ENCODE measurements around the gene DEFB129. TPM values are rescaled to one million over a fixed set of nuclear protein-coding genes. Genes with fewer than 3 reads are reported as not detected.
A peak's percentile ranks its signal among the peaks of the same experiment; 100 is the strongest.

Gene DEFB129
- total and polyA plus RNA-seq, 2 donors from 2014 or later = not detected

DNA sequence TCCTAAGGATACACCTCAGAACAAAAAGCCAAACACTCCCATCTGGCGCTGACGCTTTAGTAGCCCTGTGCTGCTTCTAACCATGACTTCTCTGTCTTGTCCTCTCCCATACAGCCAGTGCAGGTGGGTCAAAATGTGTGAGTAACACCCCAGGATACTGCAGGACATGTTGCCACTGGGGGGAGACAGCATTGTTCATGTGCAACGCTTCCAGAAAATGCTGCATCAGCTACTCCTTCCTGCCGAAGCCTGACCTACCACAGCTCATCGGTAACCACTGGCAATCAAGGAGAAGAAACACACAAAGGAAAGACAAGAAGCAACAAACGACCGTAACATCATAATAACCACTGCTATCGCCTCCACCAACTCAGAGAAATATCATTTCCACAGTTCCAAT, 31.9 kb downstream of the DEFB129 start:
- H3K27ac ChIP-seq (ENCODE audit: low read depth in 2 of 2, low read length in 2 of 2) = no peak overlapping the region
- intact Hi-C loops (cut with DNase I) = no loop called here
- no peaks in the 10 kb centered on the region for H3K9me3 ChIP-seq (ENCODE audit: control insufficient read depth in 2 of 3, insufficient read depth in 1 of 3, low read length in 3 of 3)
- DNase-seq = peak in 1 of 5 donors; percentile 35
- no peaks in the 10 kb centered on the region for H3K4me1 ChIP-seq (ENCODE audit: control insufficient read depth in 2 of 3, insufficient read depth in 2 of 3, low read depth in 1 of 3, low read length in 3 of 3)
- H3K27me3 ChIP-seq (ENCODE audit: control insufficient read depth, insufficient read depth, low read length) = no peaks in the 10 kb centered on the region
- H3K9ac ChIP-seq (ENCODE audit: low read length in 3 of 3) = no peak overlapping the region
- FAIRE-seq = no peak
- H3K36me3 ChIP-seq (ENCODE audit: control insufficient read depth in 2 of 3, insufficient read depth in 3 of 3, low read length in 3 of 3) = no peaks in the 10 kb centered on the region
- H3K4me3 ChIP-seq (ENCODE audit: low read length in 3 of 3) = no peak overlapping the region
- TF ChIP-seq, protein P1, sequence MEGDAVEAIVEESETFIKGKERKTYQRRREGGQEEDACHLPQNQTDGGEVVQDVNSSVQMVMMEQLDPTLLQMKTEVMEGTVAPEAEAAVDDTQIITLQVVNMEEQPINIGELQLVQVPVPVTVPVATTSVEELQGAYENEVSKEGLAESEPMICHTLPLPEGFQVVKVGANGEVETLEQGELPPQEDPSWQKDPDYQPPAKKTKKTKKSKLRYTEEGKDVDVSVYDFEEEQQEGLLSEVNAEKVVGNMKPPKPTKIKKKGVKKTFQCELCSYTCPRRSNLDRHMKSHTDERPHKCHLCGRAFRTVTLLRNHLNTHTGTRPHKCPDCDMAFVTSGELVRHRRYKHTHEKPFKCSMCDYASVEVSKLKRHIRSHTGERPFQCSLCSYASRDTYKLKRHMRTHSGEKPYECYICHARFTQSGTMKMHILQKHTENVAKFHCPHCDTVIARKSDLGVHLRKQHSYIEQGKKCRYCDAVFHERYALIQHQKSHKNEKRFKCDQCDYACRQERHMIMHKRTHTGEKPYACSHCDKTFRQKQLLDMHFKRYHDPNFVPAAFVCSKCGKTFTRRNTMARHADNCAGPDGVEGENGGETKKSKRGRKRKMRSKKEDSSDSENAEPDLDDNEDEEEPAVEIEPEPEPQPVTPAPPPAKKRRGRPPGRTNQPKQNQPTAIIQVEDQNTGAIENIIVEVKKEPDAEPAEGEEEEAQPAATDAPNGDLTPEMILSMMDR (IDR thresholded peaks at IDR 0.05; ENCODE audit: borderline replicate concordance, extremely low read depth, insufficient read depth) = no peak

- TF ChIP-seq, protein P1 (IDR thresholded peaks at IDR 0.05; ENCODE audit: borderline replicate concordance, extremely low read depth, insufficient read depth) = no peak
- no peaks in the 10 kb centered on the region for H3K36me3 ChIP-seq (ENCODE audit: control insufficient read depth in 2 of 3, insufficient read depth in 3 of 3, low read length in 3 of 3)
- H3K9ac ChIP-seq (ENCODE audit: low read length in 3 of 3) = no peak overlapping the region
- FAIRE-seq (no peak), DNase-seq (no peak)
- no peak overlapping the region for H3K4me3 ChIP-seq (ENCODE audit: low read length in 3 of 3)
- no peaks in the 10 kb centered on the region for H3K9me3 ChIP-seq (ENCODE audit: control insufficient read depth in 2 of 3, insufficient read depth in 1 of 3, low read length in 3 of 3)
- no peaks in the 10 kb centered on the region for H3K4me1 ChIP-seq (ENCODE audit: control insufficient read depth in 2 of 3, insufficient read depth in 2 of 3, low read depth in 1 of 3, low read length in 3 of 3)
- H3K27ac ChIP-seq (ENCODE audit: low read depth in 2 of 2, low read length in 2 of 2) = no peak overlapping the region
- intact Hi-C loops (cut with DNase I) = no loop called here
- H3K27me3 ChIP-seq (ENCODE audit: control insufficient read depth, insufficient read depth, low read length) = no peaks in the 10 kb centered on the region
Measured at GRCh38 chr20:259981-260380, 32.9 kb downstream of the DEFB129 start.

DNA sequence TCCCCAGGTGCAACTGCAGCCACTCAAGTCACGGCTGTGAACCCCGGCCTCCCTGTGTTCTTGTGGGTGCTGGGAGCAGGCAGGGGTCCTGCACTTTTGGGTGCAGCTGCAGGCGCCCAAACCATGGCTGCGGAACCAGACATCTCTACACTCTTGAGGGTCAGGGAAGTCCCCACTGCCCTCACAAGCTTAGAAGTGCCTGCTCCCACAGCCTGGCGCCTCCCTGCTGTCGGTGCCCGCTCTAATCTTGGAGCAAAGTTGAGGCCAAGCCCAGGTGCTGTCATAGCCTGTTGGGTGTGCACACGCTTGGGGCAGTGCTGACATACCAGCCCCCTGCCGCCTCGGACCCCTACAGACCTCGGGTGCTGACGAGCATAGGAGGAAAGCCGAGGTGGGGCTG, 36.6 kb downstream of the DEFB129 start:
- DNase-seq (no peak), FAIRE-seq (no peak)
- H3K27ac ChIP-seq (ENCODE audit: low read depth in 2 of 2, low read length in 2 of 2) = no peak overlapping the region
- no peaks in the 10 kb centered on the region for H3K36me3 ChIP-seq (ENCODE audit: control insufficient read depth in 2 of 3, insufficient read depth in 3 of 3, low read length in 3 of 3)
- H3K27me3 ChIP-seq (ENCODE audit: control insufficient read depth, insufficient read depth, low read length) = no peaks in the 10 kb centered on the region
- no peaks in the 10 kb centered on the region for H3K4me1 ChIP-seq (ENCODE audit: control insufficient read depth in 2 of 3, insufficient read depth in 2 of 3, low read depth in 1 of 3, low read length in 3 of 3)
- TF ChIP-seq, protein P1 (IDR thresholded peaks at IDR 0.05; ENCODE audit: borderline replicate concordance, extremely low read depth, insufficient read depth) = no peak
- H3K9me3 ChIP-seq (ENCODE audit: control insufficient read depth in 2 of 3, insufficient read depth in 1 of 3, low read length in 3 of 3) = no peaks in the 10 kb centered on the region
- intact Hi-C loops (cut with DNase I) = no loop called here
- no peak overlapping the region for H3K9ac ChIP-seq (ENCODE audit: low read length in 3 of 3)
- no peak overlapping the region for H3K4me3 ChIP-seq (ENCODE audit: low read length in 3 of 3)

All from kidney (tissue), 14 donors.